HepG2 (cell line): ENCODE data around the gene KIF21B. TPM values are rescaled to one million over a fixed set of nuclear protein-coding genes. Genes with fewer than 3 reads are reported as not detected.

Experiments
- ATAC-seq: fragments of 200-7000 bp; cut with Tn5 transposase; 3 replicates; pipeline ENCODE4 v1.9.1; 2020; ENCODE audit warnings: mild to moderate bottlenecking, moderate library complexity
- BruUV-seq: library from RNA; stranded (reverse); fragments of 400-500 nt; replicated peaks from 2 replicates; lab custom pipeline; 2021; lab: Mats Ljungman, UMichigan
- CTCF ChIA-PET: fragments of 300-600 bp; formaldehyde crosslinking; extraction: SDS; loops from one replicate; lab custom pipeline; 2021; ENCODE audit warnings: low total read pairs, inconsistent platforms, low intra/inter-chr PET ratio; lab: Yijun Ruan, JAX
- POLR2A ChIA-PET: fragments of 350-600 bp; sonication (Branson Sonifier 250); formaldehyde crosslinking; loops from one replicate; lab custom pipeline; 2020; ENCODE audit warnings: antibody characterized with exemption, inconsistent platforms; lab: Yijun Ruan, JAX
- DNase-seq: peaks from one replicate; pipeline ENCODE4 v3.0.0-alpha.2; 2015; ENCODE audit warnings: low spot score
- FAIRE-seq: peaks from 3 replicates; lab custom pipeline; 2011; peaks lifted over from hg19 to GRCh38; lab: Jason Lieb, UNC
- H2AFZ ChIP-seq: one replicate; pipeline ENCODE4 v1.6.1; 2011; ENCODE audit warnings: low read length, inconsistent platforms
- H3K27ac ChIP-seq: fragments of 300-600 bp; 3 replicates; pipeline ENCODE4 v1.8.0; 2011; ENCODE audit warnings: mixed run types, mild to moderate bottlenecking, mixed read lengths, low read length, inconsistent platforms; ENCODE audit not compliant: insufficient read depth; ENCODE audit errors: extremely low read length
- H3K27me3 ChIP-seq, 2 experiments: fragments of 200-600 bp in 1 of 2; 2 replicates in 1 of 2; 3 replicates in 1 of 2; pipeline versions ENCODE4 v1.6.0 to v1.8.0; 2011; ENCODE audit warnings: low read length in 2 of 2, mild to moderate bottlenecking in 2 of 2, moderate library complexity in 2 of 2, inconsistent platforms in 1 of 2; ENCODE audit not compliant: insufficient read depth in 2 of 2, control insufficient read depth in 1 of 2
- H3K36me3 ChIP-seq, 2 experiments: fragments of 200-600 bp in 1 of 2; replicated peaks in 1 of 2; 2 replicates in 1 of 2; 3 replicates in 1 of 2; pipeline versions ENCODE4 v1.5.1 to v1.8.0; 2011; ENCODE audit warnings: low read length in 2 of 2, inconsistent platforms in 1 of 2; ENCODE audit not compliant: insufficient read depth in 2 of 2, control insufficient read depth in 1 of 2
- H3K4me1 ChIP-seq: 2 replicates; pipeline ENCODE4 v1.5.1; 2012; ENCODE audit warnings: low read length, inconsistent platforms; ENCODE audit not compliant: insufficient read depth
- H3K4me2 ChIP-seq: 2 replicates; pipeline ENCODE4 v1.6.0; 2011; ENCODE audit warnings: low read depth, low read length, inconsistent platforms
- H3K4me3 ChIP-seq, 3 experiments: fragments of 200-600 bp in 1 of 3; sonication (generic), shearing (Covaris generic) in 1 of 3; replicated peaks in 1 of 3; 2 replicates each; pipeline ENCODE4 v1.5.1; 2011 to 2016; ENCODE audit warnings: low read length in 3 of 3, inconsistent platforms in 2 of 3, low read depth in 2 of 3, mild to moderate bottlenecking in 2 of 3, control low read depth in 1 of 3, mixed read lengths in 1 of 3; ENCODE audit not compliant: insufficient read depth in 1 of 3
- H3K79me2 ChIP-seq: one replicate; pipeline ENCODE4 v1.6.1; 2011; ENCODE audit warnings: low read length, inconsistent platforms; ENCODE audit not compliant: insufficient read depth
- H3K9ac ChIP-seq: 2 replicates; pipeline ENCODE4 v1.6.0; 2011; ENCODE audit warnings: mild to moderate bottlenecking, low read depth, low read length, inconsistent platforms; ENCODE audit not compliant: insufficient read depth
- H3K9me3 ChIP-seq: 2 replicates; pipeline ENCODE4 v1.5.1; 2012; ENCODE audit warnings: mild to moderate bottlenecking, low read length
- H4K20me1 ChIP-seq: 2 replicates; pipeline ENCODE4 v1.6.0; 2011; ENCODE audit warnings: inconsistent platforms, mild to moderate bottlenecking, low read length, moderate library complexity; ENCODE audit not compliant: insufficient read depth
- ARNT2 ChIP-seq: sonication (generic); formaldehyde crosslinking; IDR thresholded peaks from 2 replicates; pipeline ENCODE4 v1.8.0; 2022; ENCODE audit warnings: mild to moderate bottlenecking, low read depth, missing genetic modification reagents, moderate library complexity
- CHCHD3 ChIP-seq: sonication (generic); formaldehyde crosslinking; IDR thresholded peaks from 2 replicates; pipeline ENCODE4 v1.8.0; 2022; ENCODE audit warnings: mild to moderate bottlenecking, missing genetic modification reagents, moderate library complexity
- IKZF5 ChIP-seq: IDR thresholded peaks from 2 replicates; pipeline ENCODE4 v1.6.1; 2018; ENCODE audit warnings: missing genetic modification reagents, mild to moderate bottlenecking, missing compliant biosample characterization
- MTF1 ChIP-seq: sonication (generic); formaldehyde crosslinking; IDR thresholded peaks from 2 replicates; pipeline ENCODE4 v1.5.0; 2020; ENCODE audit warnings: missing genetic modification reagents
- PHF8 ChIP-seq: sonication (generic); formaldehyde crosslinking; IDR thresholded peaks from 2 replicates; pipeline ENCODE4 v1.5.0; 2020; ENCODE audit warnings: missing genetic modification reagents
- SRSF4 ChIP-seq: fragments of 200-400 bp; formaldehyde crosslinking; IDR thresholded peaks from one replicate; pipeline ENCODE4 v1.6.1; 2018; ENCODE audit warnings: mild to moderate bottlenecking, low read depth, low read length, moderate library complexity; ENCODE audit not compliant: poor library complexity, severe bottlenecking
- TFAP4 ChIP-seq: sonication (generic); IDR thresholded peaks from 2 replicates; pipeline ENCODE4 v1.6.1; 2016; ENCODE audit warnings: low read depth, borderline replicate concordance
- ZBTB7B ChIP-seq: sonication (generic); formaldehyde crosslinking; IDR thresholded peaks from 2 replicates; pipeline ENCODE4 v1.4.0; 2020; ENCODE audit warnings: missing genetic modification reagents
- ZNF33B ChIP-seq: sonication (generic); formaldehyde crosslinking; IDR thresholded peaks from 2 replicates; pipeline ENCODE4 v1.5.1; 2020; ENCODE audit warnings: mild to moderate bottlenecking, missing genetic modification reagents
- ZNF784 ChIP-seq: sonication (generic); formaldehyde crosslinking; IDR thresholded peaks from 2 replicates; pipeline ENCODE4 v1.5.1; 2020; ENCODE audit warnings: missing genetic modification reagents, mild to moderate bottlenecking, borderline replicate concordance
- WGBS: methylation state at CpG from one replicate; pipeline ENCODE4 v1.1.6; 2017; ENCODE audit warnings: low lambda C conversion rate; 5-methylcytosine and 5-hydroxymethylcytosine counted together
- in situ Hi-C: cut with HindIII; loops from 2 replicates; pipeline ENCODE4 v1.10.0; 2017; ENCODE audit warnings: low pct_unique_long_range_greater_than_20kb; ENCODE audit not compliant: extremely low pct_ligation_motif_present
- intact Hi-C: fragments of 100-400 bp; cut with micrococcal nuclease; formaldehyde crosslinking; loops from one replicate; pipeline ENCODE4 v1.10.0; 2022; ENCODE audit not compliant: unreplicated experiment
- polyA plus RNA-seq, 8 experiments: library from polyadenylated mRNA; depleted of rRNA in 3 of 8; stranded (reverse) in 7 of 8; unstranded in 1 of 8; fragments of >200 nt; fragmentation: Illumina TruSeq in 4 of 8; extraction: Trizol in 4 of 8; gene quantifications; 2 replicates each; pipeline versions ENCODE4 v1.2.1 to v1.2.3, GENCODE V29; 2011 to 2016; ENCODE audit warnings: low read depth in 4 of 8, missing spikeins in 1 of 8, mixed read lengths in 1 of 8; ENCODE audit not compliant: insufficient read depth in 1 of 8
- total RNA-seq, 5 experiments: library from RNA; depleted of rRNA; stranded (reverse); fragments of >200 nt; fragmentation: Illumina TruSeq; extraction: Trizol; gene quantifications; 2 replicates each; pipeline ENCODE4 v1.2.3, GENCODE V29; 2016; ENCODE audit warnings: low read depth in 1 of 5

The KIF21B gene
- total and polyA plus RNA-seq, 2 of the 13 experiments (the other 11 are each of a cell fraction or from before 2014, with no cell fraction given): 0.17 to 0.20 TPM

- 0% methylated on average over 2 of the region's 5 CpGs for WGBS
- Histone ChIP-seq H3K4me1 (peaks cover 14% of the 10 kb centered on the region), H3K36me3 (no peaks in the 10 kb centered on the region), H3K27ac (no peak overlapping the region), H4K20me1 (no peaks in the 10 kb centered on the region), H3K4me3 (no peak overlapping the region), H3K4me2 (no peak overlapping the region), H3K27me3 (peaks cover 0 to 4% of the 10 kb centered on the region in 2 experiments; a peak in 1 of 5 replicates), H3K9ac (no peak overlapping the region), H2AFZ (no peak overlapping the region)
- ChIA-PET POLR2A (no interaction called here), CTCF (no interaction called here)
- FAIRE-seq: no peak
- intact Hi-C loops (loop anchor here (5.0 kb wide), 1 partner anchor 418 kb away; the partner anchor contains the start of gene KIF14), in situ Hi-C loops (loop anchor here (5.0 kb wide), 3 partner anchors 63 to 418 kb away; partner anchors contain the start of genes INAVA and KIF14)
- no TSS peak for BruUV-seq
- no peak for TF ChIP-seq ZNF33B (CRISPR knock-in tag)
- TF ChIP-seq ZNF784 (CRISPR knock-in tag): no peak
- TF ChIP-seq ZBTB7B (CRISPR knock-in tag): no peak
- TF ChIP-seq CHCHD3 (CRISPR knock-in tag): no peak
- TF ChIP-seq, all 625 proteins: peak for 0
- H3K79me2 ChIP-seq: no peaks in the 10 kb centered on the region
- DNase-seq (no peak), ATAC-seq (no peak)
- H3K9me3 ChIP-seq: no peaks in the 10 kb centered on the region
Observed at GRCh38 chr1:201039876-201040275, 16.4 kb upstream of the KIF21B start.

- TF ChIP-seq PHF8 (no peak), TFAP4 (no peak), IKZF5 (CRISPR knock-in tag) (no peak), ARNT2 (CRISPR knock-in tag) (no peak), SRSF4 (no peak), MTF1 (no peak)
- no peaks in the 10 kb centered on the region for H4K20me1 ChIP-seq
- DNase-seq: no peak
- intact Hi-C loops (no loop called here), in situ Hi-C loops (no loop called here)
- no TSS peak for BruUV-seq
- ChIA-PET CTCF (no interaction called here), POLR2A (no interaction called here)
- H3K27me3 ChIP-seq: peaks cover 0 to 5% of the 10 kb centered on the region in 2 experiments; a peak in 2 of 5 replicates
- peaks cover 14% of the 10 kb centered on the region for H3K4me1 ChIP-seq
- no peak overlapping the region for H2AFZ ChIP-seq
- H3K36me3 ChIP-seq: no peaks in the 10 kb centered on the region
- no peaks in the 10 kb centered on the region for H3K9me3 ChIP-seq
- H3K4me3 ChIP-seq: no peak overlapping the region
- H3K79me2 ChIP-seq: no peaks in the 10 kb centered on the region
- no peak overlapping the region for H3K27ac ChIP-seq
- WGBS: 21% methylated on average over 2 of the region's 2 CpGs
- no peak overlapping the region for H3K9ac ChIP-seq
- ATAC-seq: no peak
- no peak overlapping the region for H3K4me2 ChIP-seq
- FAIRE-seq: no peak
Observed at GRCh38 chr1:201039418-201039817, 15.9 kb upstream of the KIF21B start.
